Suppressor macrophage treated with lipopolysaccharide for 1 hour (primary cell): ENCODE results near the gene ZNF444.
"Not testable (repeated sequence)": the region's sequence is repeated elsewhere in the genome, so short reads cannot be mapped to it uniquely, and the experiment has no call there.

Experiments used
- DNase-seq, 3 donors: peaks; one replicate each; pipeline ENCODE4 v3.0.0-alpha.2; 2020 to 2022

ZNF444 gene

DNA sequence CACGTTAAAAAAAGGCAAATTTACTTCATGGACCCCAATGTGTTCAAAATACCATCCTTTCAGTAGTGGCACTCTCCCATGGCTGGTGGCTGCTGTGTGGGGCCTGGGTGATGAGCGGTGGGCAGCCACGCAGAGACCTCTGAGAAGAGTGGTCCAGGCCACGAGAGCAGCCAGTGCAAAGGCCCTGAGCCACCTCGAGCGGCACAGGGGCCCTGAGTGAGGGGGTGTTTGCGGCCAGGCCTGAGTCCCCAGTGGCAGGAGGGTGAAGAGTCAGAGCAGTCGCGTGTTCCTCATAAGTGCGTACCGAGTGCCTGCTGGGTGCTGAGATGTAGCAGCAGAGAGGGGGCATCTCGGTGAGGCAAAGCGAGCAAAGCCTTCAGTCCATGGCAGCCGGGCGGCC is 7.0 kb downstream of the ZNF444 start:
- no peak for DNase-seq

DNA sequence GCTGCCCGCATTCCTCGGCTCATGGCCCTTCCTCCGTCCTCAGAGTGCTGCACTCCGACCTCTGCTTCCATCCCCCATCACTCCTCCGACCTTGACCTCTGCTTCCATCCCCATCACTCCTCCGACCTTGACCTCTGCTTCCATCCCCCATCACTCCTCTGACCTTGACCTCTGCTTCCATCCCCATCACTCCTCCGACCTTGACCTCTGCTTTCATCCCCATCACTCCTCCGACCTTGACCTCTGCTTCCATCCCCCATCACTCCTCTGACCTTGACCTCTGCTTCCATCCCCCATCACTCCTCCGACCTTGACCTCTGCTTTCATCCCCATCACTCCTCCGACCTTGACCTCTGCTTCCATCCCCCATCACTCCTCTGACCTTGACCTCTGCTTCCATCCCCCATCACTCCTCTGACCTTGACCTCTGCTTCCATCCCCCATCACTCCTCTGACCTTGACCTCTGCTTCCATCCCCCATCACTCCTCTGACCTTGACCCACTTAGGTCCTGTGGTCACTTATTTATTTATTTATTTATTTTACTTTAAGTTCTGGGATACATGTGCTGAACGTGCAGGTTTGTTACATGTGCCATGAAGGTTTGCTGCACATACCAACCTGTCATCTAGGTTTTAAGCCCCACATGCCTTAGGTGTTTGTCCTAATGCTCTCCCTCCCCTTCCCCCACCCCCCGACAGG is 8.0 kb downstream of the ZNF444 start:
- DNase-seq: not testable (repeated sequence)

DNA sequence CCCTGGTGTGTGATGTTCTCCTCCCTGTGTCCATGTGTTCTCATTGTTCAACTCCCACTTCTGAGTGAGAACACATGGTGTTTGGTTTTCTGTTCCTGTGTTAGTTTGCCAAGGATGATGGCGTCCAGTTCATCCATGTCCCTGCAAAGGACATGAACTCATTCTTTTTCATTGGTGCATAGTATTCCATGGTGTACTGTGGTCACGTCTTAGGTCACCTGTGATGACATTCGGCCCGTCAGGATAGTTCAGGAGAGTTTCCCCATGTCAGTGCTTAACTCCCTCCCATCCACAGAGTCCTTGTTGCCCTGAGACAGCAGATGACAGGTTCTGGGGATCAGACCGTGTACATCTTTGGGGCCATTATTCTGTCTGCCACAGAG is 8.6 kb downstream of the ZNF444 start:
- no peak for DNase-seq

DNA sequence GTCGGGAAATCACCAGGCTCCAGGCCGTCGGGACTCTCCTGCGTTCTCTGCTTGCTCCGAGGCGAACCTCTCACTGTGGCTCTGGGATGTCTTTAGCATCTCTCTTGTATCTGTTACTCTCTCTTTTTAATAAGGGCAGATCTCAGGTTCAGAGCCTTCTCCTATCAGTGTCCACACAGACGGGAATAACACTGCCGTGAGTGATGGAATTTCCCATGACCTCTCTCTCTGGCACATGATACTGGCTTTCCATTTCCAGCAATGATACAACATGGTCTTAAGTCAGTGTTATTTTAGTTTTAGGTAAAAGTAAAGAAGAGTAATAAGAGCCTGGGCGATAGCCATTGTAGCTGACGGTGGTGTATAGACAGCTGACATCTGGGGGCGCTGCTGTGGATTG is 9.3 kb downstream of the ZNF444 start:
- DNase-seq: no peak

DNA sequence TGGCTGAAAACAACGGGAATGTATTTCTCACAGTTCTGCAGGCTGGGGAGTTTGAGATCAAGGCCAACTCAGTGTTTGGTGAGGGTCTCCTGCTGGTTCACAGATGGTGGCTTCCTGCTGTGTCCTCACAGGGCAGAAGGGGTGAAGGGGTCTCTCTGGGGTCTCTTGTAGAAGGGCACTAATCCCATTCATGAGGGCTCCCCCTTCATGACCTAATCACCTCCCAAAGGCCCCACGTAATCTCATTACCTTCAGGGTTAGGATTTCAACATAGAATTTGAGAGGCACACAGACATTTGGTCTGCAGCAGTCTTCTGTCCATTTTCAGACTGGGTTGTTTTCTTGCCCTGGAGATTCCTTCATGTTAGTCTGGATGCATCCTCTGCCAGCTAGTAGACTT is 11.6 kb downstream of the ZNF444 start:
- no peak for DNase-seq

DNA sequence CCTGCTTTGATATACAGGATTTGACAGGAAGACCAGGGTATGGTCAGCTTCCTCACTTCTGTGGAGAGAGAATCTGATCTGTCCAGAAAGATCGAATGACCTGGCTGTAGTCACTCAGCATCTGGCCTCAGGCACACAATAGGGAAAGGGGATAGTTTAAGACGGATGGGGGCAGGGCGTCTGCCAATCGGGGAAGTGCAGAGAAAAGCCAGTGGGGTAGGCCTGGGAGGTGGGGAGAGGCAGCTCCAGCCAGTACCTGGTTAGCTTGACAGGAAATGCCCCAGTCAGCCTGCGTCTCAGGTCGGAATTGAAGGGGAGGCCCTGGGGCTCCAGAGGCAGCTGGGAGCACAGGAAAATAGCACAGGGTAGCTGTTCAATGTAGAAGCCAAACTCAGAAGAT is 12.4 kb downstream of the ZNF444 start:
- DNase-seq: no peak

DNA sequence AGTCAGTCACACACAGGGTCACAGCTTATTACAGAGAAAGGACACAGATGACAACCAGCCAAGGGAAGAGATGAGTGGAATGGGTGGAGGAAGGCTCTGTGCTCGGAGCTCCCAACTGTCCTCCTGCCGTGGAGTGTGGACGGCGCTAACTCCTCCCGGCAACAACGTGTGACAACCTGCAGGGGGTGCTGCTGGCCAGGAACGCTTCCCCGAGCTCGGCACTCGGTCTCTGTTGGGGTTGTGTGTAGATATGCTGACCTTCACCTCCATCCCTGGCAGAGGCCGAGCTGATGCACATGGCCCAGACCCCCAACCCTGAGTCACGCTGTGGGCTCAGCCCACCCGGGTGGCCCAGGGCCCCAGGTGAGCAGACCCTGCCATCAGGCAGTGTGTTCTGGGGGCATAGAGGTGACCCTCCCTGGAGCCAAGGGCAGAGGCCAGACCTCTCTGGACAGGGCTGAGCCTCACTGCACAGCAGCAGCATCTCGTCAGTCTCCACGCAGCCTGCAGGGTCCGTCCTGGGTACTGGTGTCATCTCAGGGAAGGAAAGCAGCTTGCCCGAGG is 14.1 kb downstream of the ZNF444 start:
- DNase-seq: peak in 1 of 3 donors; percentile 39

DNA sequence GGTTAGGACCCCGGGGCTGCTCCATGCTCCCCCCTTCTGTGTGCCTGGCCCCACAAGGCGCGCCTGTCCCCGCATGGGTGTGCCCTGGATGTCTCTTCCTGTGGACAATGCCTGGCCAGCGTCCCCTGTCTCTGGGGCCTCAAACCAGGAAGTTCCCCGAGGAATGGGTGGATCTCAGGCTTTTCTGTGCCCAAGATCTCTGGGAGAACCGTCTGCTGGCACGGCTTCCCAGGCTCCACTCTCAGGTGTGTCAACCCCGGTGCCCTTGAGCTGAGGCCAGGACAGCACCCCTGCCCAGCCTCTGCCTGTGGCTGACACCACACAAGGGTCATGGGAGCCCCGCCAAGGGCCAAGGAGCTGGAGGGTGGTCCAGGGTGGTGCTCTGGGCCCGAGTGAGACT is 15.7 kb downstream of the ZNF444 start:
- no peak for DNase-seq

DNA sequence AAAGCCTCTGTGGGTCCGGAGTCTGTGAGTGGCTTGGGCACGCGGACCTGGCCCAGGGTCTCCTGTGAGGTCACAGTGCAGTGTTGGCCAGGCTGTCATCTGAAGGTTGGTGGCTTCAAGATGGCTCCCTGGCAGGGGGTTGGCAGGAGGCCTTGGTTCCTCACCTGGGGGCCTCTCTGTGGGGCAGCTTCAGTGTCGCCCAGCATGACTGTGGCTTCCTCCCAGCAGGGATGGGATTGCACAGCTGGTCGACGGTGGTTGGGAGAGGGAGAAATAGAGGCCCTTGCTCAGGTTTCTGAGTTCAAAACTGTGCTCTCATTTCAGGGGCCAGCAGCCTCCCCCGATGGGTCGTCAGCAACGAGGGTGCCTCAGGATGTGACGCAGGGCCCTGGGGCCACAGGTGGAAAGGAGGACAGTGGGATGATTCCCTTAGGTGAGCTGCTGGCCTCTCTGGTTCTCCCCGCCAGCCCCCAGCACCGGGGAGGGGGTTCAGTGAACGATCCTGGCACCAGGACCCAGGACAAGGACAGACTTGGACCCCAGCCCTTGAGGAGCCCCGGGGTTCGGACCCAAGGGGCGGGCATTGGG is 17.2 kb downstream of the ZNF444 start:
- DNase-seq: no peak

DNA sequence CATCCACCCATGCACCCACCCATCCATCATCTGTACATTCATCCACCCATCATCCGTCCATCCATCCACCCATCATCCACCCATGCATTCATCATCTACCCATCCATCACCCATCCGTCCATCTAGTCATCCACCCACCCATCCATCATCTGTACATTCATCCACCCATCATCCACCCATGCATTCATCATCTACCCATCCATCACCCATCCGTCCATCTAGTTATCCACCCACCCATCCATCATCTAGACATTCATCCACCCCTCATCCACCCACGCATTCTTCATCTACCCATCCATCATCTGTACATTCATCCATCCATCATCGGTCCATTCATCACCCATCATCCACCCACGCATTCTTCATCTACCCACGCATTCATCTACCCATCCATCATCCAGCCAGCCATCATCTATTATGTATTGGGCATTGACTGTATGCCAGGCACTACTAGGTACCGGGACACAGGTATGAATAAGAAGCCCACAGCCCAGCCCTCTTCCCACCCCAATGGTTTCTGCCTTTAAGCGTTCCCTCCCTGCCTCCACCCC is 18.0 kb downstream of the ZNF444 start:
- DNase-seq: no peak

DNA sequence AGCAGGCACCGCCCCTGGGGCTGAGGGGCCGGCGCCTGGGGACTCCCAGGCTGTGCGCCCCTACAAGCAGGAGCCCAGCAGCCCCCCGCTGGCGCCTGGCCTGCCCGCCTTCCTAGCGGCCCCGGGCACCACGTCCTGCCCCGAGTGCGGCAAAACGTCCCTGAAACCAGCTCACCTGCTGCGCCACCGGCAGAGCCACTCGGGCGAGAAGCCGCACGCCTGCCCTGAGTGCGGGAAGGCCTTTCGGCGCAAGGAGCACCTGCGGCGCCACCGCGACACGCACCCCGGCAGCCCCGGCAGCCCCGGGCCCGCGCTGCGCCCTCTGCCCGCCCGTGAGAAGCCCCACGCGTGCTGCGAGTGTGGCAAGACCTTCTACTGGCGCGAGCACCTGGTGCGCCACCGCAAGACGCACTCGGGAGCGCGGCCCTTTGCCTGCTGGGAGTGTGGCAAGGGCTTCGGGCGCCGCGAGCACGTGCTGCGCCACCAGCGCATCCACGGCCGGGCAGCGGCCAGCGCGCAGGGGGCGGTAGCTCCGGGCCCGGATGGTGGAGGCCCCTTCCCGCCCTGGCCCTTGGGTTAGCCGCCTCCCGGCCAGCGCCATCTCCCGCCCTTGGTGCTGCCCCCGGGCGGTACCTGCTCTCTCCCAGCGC is 18.7 kb downstream of the ZNF444 start:
- DNase-seq: no peak

DNA sequence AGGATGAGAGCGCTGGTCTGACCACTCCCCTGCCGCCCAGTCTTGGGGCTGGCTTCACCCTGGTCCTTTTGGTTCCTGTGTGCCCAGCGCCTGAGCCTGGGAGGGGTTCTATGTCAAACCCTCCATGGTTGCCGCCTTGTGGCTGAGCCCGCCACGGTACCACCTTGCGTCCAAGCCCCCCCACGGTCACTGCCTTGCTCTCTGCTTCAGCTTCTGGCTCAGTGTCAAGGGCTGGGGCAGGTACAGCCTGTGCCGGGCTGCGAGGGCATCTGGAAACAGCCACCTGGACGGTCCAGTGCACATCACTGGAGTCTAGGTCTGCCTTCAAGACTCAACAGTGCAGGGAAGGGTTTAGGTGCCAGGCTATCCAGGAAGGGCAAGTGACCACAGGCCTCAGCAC is 20.4 kb downstream of the ZNF444 start:
- no peak for DNase-seq

DNA sequence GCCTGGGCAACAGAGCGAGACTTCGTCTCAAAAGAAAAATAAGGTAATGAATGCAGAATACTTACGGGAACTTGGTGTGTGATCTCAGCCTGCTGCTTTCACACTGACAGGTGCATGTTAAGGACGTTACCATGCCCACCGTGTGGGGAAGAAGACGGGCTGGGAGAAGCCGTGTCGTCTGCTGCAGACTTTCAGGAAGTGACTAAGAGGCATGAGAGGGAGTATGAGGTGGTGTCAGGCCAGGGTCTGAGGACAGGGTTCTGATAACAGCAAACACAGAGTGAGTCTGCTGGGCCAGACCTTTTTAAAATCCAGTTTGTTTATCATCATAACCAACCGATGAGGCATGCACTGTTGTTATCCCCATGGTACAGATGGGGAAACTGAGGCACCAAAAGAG is 21.2 kb downstream of the ZNF444 start:
- peak; percentile 76 to 77 (median 76) for DNase-seq

DNA sequence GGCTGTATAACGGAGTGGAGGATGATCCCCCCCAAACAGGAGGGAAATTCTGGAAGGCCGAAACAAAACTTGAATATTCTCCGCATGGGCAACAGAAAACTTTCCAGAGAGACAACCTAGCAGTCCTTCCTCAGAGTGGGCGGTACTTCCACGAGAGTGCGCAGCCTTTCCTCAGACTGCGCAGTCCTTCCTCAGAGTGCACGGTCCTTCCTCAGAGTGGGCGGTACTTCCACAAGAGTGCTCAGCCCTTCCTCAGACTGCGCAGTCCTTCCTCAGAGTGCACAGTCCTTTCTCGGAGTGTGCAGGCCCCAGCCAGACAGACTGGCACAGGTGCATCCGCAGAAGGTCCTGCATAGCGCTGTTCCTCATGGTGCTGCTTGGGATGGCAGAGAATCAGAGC is 22.0 kb downstream of the ZNF444 start:
- DNase-seq: no peak

DNA sequence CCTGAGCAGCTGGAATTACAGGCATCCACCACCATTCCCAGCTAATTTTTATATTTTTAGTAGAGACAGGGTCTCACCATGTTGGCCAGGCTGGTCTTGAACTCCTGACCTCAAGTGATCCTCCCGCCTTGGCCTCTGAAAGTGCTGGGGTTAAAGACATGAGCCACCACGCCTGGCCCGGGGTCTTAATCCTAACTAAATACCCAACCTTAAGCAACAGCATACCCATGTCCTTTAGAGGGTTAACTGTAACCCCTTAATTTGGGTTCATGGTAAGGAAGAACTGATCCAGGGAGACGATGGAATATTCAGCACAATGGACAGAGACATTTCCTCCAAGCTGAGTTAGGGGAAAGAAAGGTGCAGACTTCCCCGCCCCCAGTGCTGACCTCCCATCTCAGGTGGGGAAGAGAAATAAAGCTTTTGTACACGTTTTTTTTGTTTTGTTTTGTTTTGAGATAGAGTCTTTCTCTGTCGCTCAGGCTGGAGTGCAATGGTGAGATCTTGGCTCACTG is 26.0 kb downstream of the ZNF444 start:
- peak in 1 of 3 donors; percentile 17 for DNase-seq

DNA sequence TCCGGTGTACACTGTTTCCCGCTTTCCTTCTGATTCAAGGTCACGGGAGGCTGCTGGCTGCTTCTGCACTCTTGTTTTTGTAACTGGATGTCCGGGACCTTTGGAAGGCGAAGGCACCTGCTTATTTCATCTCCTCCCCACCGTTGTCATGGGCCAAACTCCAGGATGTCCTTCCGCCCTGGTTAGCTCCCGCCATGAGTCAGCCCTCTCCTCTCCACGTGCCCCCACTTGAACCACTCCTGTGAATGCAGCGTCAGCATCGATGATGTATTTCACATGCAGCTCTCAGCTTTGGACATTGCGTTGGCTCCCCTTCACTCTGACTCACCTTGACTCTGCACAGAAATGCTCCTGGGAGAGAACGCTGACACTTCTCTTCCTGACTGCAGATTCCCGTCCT is 29.2 kb downstream of the ZNF444 start:
- no peak for DNase-seq

DNA sequence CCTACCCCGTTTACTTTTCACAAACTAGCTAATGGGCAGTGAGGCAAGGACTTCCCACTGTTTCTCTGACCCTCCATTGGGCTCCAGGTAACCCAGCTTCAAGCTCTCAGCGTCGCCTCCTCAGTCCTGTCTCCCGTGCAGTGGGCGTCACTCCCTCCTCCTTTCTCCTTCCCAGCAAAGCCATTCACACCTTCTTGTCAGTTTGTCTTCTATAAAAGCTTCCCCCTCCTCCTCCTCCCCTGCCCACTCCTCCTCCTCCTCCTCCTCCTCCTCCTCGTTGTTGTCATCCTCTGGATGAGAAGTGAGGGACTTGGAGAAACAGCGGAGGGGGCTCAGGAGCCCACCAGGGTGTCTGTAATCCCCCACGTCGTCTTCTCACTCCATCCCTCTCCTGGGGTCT is 33.0 kb downstream of the ZNF444 start:
- DNase-seq: no peak

DNA sequence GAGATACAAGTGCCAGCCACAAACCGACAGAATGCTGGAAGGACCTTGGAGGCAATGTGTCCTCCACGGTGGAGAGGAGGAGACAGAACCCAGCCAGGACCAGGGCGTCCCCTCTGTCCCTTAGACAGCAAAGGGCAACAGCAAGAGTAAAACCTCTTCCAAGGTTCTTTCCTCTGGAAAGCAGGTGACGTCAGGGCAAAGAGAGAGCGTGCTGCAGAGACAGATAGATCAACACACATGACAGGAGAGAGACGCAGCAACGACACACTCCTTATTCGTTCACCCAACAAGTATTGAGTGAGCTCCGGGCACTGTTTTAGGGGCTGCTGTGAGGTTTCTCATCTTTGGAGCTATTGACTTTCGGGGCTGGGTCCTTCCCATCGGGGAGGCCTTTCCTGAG is 33.5 kb downstream of the ZNF444 start:
- no peak for DNase-seq

DNA sequence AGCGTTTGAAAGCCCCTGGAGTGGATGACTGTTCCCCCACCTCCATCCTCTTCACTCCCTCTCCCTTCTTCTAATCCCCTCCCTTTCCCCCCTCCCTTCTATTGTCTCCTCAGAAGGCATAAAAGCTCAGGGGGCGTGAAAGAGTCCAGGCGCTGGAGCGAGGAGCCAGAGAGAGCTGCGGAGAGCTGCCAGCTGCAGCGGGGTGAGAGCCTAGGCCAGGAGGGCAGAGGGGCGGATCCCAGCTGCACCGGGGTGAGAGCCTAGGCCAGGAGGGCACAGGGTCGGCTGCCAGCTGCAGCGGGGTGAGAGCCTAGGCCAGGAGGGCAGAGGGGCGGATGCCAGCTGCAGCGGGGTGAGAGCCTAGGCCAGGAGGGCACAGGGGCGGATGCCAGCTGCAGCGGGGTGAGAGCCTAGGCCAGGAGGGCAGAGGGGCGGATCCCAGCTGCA is 34.8 kb downstream of the ZNF444 start, which contains the start of gene GALP:
GALP (plus strand) TSS at position 148 of the 447 bp plus-strand sequence. CDS start 1,101 bp downstream, outside the sequence.
- not testable (repeated sequence) for DNase-seq

DNA sequence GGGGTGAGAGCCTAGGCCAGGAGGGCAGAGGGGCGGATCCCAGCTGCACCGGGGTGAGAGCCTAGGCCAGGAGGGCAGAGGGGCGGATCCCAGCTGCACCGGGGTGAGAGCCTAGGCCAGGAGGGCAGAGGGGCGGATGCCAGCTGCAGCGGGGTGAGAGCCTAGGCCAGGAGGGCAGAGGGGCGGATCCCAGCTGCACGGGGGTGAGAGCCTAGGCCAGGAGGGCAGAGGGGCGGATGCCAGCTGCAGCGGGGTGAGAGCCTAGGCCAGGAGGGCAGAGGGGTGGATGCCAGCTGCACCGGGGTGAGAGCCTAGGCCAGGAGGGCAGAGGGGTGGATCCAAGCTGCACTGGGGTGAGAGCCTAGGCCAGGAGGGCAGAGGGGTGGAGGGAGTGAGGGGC is 35.2 kb downstream of the ZNF444 start:
- DNase-seq: not testable (repeated sequence)

DNA sequence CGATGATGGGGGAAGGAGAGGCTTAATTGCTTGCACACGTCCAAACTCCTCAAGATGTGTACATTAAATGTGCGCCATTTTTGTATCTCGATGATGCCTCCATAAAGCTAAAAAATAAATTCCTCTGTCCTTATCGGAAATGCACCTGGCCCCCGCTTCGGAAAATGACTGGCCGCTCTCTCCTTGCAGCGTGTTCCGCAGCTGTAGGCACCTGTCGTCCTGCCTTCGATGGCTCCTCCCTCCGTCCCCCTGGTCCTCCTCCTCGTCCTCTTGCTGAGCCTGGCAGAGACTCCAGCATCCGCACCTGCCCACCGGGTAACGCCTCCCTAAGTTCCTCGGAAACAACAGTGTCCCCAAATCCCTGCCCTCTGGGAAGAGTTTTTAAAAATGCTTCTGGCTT is 35.8 kb downstream of the ZNF444 start:
- DNase-seq: no peak

DNA sequence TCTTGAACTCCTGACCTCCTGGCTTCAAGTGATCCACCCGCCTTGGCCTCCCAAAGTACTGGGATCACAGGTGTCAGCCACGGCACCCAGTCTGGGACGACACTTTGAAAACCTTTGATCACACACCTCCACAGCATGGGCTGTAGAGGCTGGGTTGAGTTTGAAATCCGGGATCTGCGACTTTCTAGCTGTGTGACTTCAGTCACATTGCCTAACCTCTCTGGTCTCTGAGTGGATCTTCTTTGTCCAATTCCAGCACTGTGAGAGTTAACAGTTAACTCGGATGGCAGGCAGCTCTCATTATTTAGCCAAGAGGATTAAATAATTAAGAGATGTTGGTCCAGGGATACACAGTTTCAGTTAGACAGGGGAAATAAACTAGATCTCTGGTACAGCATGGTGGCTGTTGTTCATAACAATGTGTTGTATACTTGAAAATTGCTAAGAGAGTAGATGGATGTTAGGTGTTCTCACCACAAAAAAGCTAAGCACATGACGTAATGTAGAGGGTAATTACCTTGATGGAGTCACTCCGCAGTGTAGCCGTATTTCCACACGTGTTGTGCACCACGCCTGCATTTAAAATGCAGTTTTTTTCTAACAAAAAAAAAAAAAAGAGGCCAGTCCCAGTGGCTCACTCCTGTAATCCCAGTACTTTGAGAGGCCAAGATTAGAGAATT is 36.6 kb downstream of the ZNF444 start:
- DNase-seq: no peak

DNA sequence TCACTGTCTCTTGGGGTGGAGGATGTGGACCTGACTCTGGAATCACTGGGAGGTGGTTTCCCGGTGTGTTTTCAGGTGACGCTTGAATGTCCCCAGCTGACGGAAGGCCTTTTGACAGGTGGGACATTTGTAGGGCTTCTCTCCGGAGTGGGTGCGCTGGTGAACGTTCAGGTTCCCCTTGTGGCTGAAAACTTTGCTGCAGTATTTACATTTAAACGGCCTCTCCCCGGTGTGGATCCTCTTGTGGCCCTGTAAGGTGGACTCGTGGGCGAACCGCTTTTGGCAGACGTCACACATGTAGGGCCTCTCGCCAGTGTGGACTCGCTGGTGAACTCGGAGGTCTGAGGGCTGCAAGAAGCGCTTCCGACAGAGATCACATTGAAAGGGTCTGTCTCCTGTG is 48.7 kb downstream of the ZNF444 start:
- no peak for DNase-seq
